Measurements from ENCODE around the gene KDM2B. TPM values are rescaled to one million over a fixed set of nuclear protein-coding genes. Genes with fewer than 3 reads are reported as not detected.
A peak's percentile ranks its signal among the peaks of the same experiment; 100 is the strongest.
"Not testable (repeated sequence)": the region's sequence is repeated elsewhere in the genome, so short reads cannot be mapped to it uniquely, and the experiment has no call there.

Gene KDM2B
- total RNA-seq, 2 experiments from 2014 or later: 66.2 to 72.7 TPM

DNA sequence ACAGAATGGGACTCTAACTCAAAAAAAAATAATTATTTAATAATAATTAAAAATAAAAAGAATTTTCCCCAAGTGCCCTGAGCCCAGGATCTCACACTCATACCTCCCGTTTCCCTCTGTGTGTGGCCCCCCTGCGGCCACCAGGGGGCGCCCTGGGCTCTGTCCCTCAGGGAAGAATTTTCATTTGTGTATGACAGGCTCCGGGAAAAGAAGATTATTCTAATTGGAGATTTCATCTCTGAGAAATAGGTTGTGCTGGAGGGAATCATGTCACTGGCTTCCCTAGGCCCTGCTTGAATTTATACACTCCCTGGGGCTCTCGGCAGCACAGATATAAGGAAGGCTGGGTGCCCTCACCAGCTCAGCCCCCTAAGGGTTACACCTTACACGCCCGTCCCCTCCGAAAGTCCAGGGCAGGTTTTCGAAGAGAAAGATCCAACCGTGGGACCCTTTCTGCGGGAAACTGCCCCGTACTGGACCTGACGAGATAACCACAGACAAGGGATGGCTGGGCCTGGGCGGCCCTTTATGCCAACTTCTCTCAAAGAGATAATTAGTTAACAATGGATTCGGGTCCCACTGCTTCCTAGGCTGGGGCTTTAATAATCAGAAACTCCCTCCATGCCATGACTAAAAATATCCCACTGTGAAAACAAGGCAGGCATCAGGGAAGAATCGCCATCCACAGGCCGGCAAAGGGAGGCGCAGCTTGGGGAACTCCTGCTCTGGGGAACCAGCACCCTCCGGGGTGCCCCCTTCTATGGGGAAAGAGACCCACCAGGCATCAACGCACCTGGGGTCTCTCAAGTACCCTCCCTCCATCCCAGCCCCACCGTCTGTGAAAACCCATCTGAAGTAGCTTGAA lies 80.7 kb downstream of the KDM2B start:
- DNase-seq: peak; percentile 73
- Mint-ChIP-seq H3K27me3 (no peaks in the 10 kb centered on the region), H3K27ac (no peak overlapping the region), H3K36me3 (ENCODE audit: low read depth) (peaks cover 2% of the 10 kb centered on the region), H3K4me1 (peaks cover 13% of the 10 kb centered on the region), H3K4me3 (no peak overlapping the region), H3K9me3 (no peaks in the 10 kb centered on the region)
- ChIA-PET CTCF (interaction anchor here (0.6 to 1.7 kb wide), 7 partner anchors 22 to 185 kb away, joined by 3 to 4 read pairs (median 3); no protein-coding TSS in a partner anchor), POLR2A (no interaction called here)

DNA sequence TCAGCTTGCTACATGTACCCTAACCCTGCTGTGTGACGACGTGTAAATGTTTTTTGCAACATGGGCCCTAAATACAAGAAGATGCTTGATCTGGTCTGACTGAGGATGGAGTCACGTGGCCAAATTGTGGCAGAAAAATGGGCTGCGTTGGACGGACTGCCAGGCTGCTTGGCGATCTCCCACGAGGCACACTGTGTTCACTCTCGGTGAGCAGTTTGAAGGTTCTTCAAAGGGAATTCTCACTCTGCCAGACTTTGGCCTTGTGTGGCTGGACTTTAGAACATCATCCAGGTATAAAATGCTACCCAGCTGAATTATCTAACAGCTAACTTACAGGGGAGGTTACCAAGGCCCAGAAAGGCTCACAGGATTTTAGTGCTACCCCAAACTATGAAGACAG lies 85.1 kb downstream of the KDM2B start:
- POLR2A ChIA-PET: no interaction called here
- H3K4me1 Mint-ChIP-seq: peaks cover 23% of the 10 kb centered on the region

DNA sequence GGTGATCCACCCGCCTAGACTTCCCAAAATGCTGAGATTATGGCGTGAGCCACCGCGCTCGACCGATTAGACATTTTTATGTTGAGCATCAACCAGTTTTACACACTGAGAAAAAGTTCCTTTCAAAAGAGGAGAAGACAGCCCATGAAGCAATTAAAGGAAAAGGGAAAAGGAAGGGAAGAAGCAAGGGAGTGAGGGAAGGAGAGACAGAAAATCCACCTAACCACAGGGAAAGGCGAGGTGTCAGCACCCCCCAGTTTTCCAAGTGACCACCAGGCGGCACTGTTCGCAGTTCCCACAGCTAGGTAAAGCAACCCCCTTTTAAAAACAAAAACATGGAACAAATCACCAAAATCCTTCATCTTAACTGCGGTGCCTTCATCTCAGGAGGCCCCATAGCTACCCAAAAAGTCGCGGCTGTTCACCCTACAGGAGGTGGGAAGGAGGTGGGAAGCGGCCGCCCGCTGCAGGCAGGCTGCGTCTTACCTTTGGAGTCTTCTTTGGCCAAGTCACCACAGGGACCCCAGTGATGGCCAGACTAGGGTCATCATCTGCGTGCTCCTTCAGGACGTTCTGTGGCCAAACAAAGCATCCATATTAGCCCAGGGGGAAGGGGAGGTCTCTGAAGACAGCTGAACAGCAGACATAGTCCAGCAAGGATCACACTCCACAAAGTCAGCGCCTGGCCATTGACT lies 86.6 kb downstream of the KDM2B start:
- ChIA-PET POLR2A (no interaction called here), CTCF (interaction anchor here (0.6 to 2.2 kb wide), 12 partner anchors 9 to 1082 kb away, joined by 3 to 11 read pairs (median 3); partner anchors contain the start of gene ORAI1)
- Mint-ChIP-seq H3K4me3 (no peak overlapping the region), H3K27me3 (no peaks in the 10 kb centered on the region), H3K4me1 (peaks cover 20% of the 10 kb centered on the region), H3K27ac (no peak overlapping the region), H3K9me3 (no peaks in the 10 kb centered on the region), H3K36me3 (ENCODE audit: low read depth) (peaks cover 16% of the 10 kb centered on the region)
- peak; percentile 61 for DNase-seq

More for the DNA sequence above, 85.1 kb downstream of the KDM2B start:
- no peaks in the 10 kb centered on the region for H3K9me3 Mint-ChIP-seq
- peaks cover 12% of the 10 kb centered on the region for H3K36me3 Mint-ChIP-seq (ENCODE audit: low read depth)
- no peaks in the 10 kb centered on the region for H3K27me3 Mint-ChIP-seq
- no peak overlapping the region for H3K4me3 Mint-ChIP-seq
- CTCF ChIA-PET: interaction anchor here (0.6 to 2.2 kb wide), 3 partner anchors 10 to 173 kb away, joined by 3 to 11 read pairs (median 3); no protein-coding TSS in a partner anchor
- DNase-seq: no peak
- peak overlapping the region; percentile 4 for H3K27ac Mint-ChIP-seq

DNA sequence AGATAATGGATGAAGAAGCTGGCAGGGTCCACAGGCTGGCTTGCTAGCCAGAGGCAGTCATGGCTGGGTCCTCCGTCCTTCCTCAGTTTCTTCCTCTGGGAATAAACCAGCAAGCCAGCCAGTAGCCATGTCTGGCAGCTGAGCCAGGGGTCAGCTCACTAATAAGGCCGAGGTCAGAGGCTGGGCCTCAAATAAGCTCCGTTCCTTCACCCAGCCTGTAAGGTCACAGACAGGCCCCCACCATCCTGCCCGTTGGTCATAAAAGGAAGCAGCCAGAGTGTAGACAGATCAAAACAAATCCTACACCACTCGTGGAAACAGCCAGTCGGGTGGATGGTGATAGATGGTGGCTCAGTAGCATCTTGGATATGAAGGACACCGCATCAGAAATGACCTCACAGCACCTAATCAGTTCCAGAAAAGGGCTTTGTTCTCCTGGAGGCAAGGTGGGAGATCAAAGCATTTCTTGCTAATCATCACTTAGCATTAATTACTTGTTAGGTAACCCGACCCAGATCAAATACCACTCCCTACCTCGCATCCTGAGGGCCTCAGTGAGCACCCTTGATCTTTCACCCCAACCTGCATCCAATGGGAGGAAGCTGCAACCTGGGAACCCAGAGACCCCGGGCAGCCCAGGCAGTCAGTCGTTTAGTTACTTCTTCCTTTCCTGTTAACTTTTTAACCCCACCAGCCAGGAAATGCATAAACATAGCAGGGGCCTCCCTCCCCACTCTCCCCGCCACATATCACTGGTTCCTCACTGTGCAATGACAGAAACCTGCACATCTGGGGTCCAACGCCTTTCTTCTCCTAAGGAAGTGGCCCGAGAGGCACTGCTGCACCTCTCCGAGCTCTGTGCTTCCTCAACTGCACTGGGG lies 90.2 kb downstream of the KDM2B start:
- Mint-ChIP-seq H3K36me3 (ENCODE audit: low read depth) (peaks cover 14% of the 10 kb centered on the region), H3K27ac (no peak overlapping the region), H3K4me3 (no peak overlapping the region), H3K9me3 (no peaks in the 10 kb centered on the region), H3K4me1 (peaks cover 11% of the 10 kb centered on the region), H3K27me3 (no peaks in the 10 kb centered on the region)
- CTCF ChIA-PET: interaction anchor here (0.6 to 2.4 kb wide), 4 partner anchors 12 to 64 kb away, joined by 3 to 10 read pairs (median 4); no protein-coding TSS in a partner anchor
- POLR2A ChIA-PET: no interaction called here
- no peak for DNase-seq

DNA sequence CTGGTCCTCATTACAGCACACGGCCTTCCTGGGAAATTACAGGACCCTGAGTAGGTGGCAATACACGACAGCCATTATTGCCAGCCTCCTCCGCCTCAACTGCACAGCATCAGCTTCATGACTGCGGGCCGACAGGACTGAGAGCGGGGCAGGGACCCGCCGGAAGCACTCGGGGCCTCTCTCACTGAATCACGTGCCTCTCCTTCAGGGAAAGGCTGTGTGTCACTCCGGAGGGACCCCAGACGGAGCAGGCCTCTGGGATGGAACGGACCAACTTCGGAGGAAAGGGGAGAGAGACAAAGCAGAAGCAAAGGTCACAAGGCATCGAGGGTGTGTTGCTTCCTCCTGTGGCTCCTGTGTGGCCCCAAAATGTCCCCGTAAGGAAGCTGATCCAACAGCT lies 90.9 kb downstream of the KDM2B start:
- no peak for DNase-seq
- CTCF ChIA-PET: interaction anchor here (1.7 to 2.4 kb wide), 2 partner anchors 13 to 17 kb away, joined by 4 to 10 read pairs; no protein-coding TSS in a partner anchor
- H3K9me3 Mint-ChIP-seq: no peaks in the 10 kb centered on the region
- no peaks in the 10 kb centered on the region for H3K27me3 Mint-ChIP-seq
- H3K4me1 Mint-ChIP-seq: peaks cover 11% of the 10 kb centered on the region
- no peak overlapping the region for H3K4me3 Mint-ChIP-seq
- no peak overlapping the region for H3K27ac Mint-ChIP-seq
- H3K36me3 Mint-ChIP-seq (ENCODE audit: low read depth): peaks cover 14% of the 10 kb centered on the region
- POLR2A ChIA-PET: interaction anchor here (0.5 kb wide), 1 partner anchor 89 kb away, joined by 3 read pairs; no protein-coding TSS in a partner anchor

DNA sequence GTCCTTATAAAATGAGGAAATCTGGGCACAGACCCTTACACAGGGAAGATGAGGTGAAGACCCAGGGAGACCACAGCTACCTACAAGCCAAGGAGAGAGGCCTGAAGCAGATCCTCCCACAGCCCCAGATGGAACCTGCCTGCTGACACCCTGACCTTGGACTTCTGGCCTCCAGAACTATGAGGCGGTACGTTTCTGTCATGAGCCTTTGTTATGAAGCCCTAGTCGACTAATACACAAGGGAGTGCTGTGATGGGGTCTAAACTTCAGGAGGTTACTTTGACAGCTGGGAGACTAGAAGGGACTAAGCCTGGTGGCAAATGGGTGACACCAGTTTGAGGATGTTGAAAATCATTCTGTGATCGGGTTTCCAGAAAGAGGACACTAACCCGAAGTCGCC lies 95.9 kb downstream of the KDM2B start:
- no peaks in the 10 kb centered on the region for H3K27me3 Mint-ChIP-seq
- H3K4me3 Mint-ChIP-seq: no peak overlapping the region
- no peaks in the 10 kb centered on the region for H3K9me3 Mint-ChIP-seq
- ChIA-PET POLR2A (no interaction called here), CTCF (interaction anchor here (0.6 kb wide), 1 partner anchor 41 kb away, joined by 4 read pairs; no protein-coding TSS in a partner anchor)
- H3K36me3 Mint-ChIP-seq (ENCODE audit: low read depth): no peaks in the 10 kb centered on the region
- DNase-seq: no peak
- no peaks in the 10 kb centered on the region for H3K4me1 Mint-ChIP-seq
- no peak overlapping the region for H3K27ac Mint-ChIP-seq

DNA sequence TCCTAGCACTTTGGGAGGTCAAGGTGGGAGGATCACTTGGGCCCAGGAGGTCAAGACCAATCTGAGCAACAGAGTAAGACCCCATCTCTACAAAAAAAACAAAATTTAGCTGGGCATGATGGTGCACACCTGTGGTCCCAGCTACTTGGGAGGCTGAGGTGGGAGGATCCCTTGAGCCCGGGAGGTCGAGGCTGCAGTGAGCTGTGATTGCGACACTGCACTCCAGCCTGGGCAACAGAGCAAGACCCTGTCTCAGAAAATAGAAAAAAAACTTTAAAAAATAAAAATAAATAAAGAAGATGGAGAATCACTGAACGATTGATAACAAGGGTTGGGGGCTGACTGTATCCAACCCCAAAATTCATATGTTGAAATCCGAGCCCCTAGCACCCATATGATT lies 96.3 kb downstream of the KDM2B start:
- H3K27ac Mint-ChIP-seq; H3K9me3 Mint-ChIP-seq; H3K27me3 Mint-ChIP-seq; H3K36me3 Mint-ChIP-seq (ENCODE audit: low read depth); DNase-seq; POLR2A ChIA-PET; H3K4me3 Mint-ChIP-seq; H3K4me1 Mint-ChIP-seq: not testable (repeated sequence)
- CTCF ChIA-PET: interaction anchor here (0.6 kb wide), 1 partner anchor 42 kb away, joined by 4 read pairs; no protein-coding TSS in a partner anchor

DNA sequence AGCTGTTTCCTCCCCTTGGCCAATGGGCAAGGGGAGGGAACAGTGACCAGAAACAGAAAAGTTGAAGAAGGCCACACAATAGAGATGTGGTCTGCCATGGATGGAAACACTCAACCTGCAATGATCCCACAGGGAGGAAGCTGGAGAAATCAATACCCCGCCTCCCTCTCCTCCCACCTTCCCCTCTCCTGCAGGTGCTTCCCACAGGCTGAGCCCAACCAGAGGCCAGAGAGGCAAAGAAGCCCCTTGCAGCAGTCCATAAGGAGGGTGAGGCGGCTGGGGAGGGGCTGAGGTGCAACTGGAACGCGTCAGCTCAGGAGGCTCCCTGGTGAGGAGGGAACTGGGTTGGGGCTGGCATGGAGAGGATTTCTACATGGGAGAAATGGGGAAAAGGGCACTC lies 96.9 kb downstream of the KDM2B start:
- Mint-ChIP-seq H3K4me3 (no peak overlapping the region), H3K36me3 (ENCODE audit: low read depth) (no peaks in the 10 kb centered on the region), H3K9me3 (no peaks in the 10 kb centered on the region), H3K27me3 (no peaks in the 10 kb centered on the region), H3K27ac (no peak overlapping the region), H3K4me1 (peaks cover under 1% of the 10 kb centered on the region)
- POLR2A ChIA-PET: no interaction called here
- DNase-seq: no peak
- CTCF ChIA-PET: no interaction called here

DNA sequence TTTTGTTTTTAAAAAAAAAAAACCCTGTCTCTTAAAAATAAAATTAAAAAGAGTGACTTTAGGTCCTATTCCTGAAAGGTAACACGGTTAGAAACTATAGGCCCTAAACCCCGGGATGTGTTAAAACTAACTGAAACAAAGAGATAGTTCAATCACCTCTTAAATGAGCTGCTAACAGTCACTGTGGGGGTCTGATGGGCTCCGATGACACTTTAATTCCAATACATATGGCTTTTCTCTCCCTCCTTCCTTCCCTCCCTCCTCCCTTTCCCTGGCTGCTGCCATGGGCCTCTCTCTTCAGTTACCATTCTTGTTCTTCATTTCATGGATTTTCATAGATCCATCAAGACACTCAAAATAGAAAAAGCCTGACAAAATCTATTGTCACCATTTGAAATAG lies 104.3 kb downstream of the KDM2B start:
- no peak for DNase-seq
- Mint-ChIP-seq H3K4me1 (peaks cover 2% of the 10 kb centered on the region), H3K4me3 (no peak overlapping the region), H3K36me3 (ENCODE audit: low read depth) (no peaks in the 10 kb centered on the region), H3K27ac (no peak overlapping the region), H3K27me3 (no peaks in the 10 kb centered on the region), H3K9me3 (no peaks in the 10 kb centered on the region)
- ChIA-PET POLR2A (no interaction called here), CTCF (interaction anchor here (0.6 to 1.3 kb wide), 6 partner anchors 16 to 619 kb away, joined by 3 to 5 read pairs (median 3); no protein-coding TSS in a partner anchor)

DNA sequence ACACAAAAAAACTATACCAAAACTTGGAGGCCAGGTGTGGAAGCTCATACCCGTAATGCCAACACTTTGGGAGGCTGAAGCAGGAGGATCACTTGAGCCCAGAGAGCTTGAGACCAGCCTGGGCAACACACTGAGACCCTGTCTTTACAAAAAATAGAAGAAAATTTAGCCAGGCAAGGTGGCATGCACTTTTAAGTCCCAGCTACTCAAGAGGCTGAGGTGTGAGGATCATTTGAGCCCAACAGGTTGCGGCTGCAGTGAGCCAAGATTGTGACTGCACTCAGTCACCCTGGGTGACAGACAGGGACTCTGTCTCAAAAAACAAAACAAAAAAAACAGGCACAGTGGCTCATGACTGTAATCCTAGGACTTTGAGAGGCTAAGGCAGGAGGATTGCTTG lies 105.5 kb downstream of the KDM2B start:
- H3K27ac Mint-ChIP-seq: no peak overlapping the region
- no peak for DNase-seq
- H3K27me3 Mint-ChIP-seq: no peaks in the 10 kb centered on the region
- H3K9me3 Mint-ChIP-seq: no peaks in the 10 kb centered on the region
- H3K36me3 Mint-ChIP-seq (ENCODE audit: low read depth): no peaks in the 10 kb centered on the region
- ChIA-PET POLR2A (no interaction called here), CTCF (interaction anchor here (1.0 to 1.5 kb wide), 2 partner anchors 16 to 319 kb away, joined by 3 read pairs; no protein-coding TSS in a partner anchor)
- peaks cover 2% of the 10 kb centered on the region for H3K4me1 Mint-ChIP-seq
- no peak overlapping the region for H3K4me3 Mint-ChIP-seq

DNA sequence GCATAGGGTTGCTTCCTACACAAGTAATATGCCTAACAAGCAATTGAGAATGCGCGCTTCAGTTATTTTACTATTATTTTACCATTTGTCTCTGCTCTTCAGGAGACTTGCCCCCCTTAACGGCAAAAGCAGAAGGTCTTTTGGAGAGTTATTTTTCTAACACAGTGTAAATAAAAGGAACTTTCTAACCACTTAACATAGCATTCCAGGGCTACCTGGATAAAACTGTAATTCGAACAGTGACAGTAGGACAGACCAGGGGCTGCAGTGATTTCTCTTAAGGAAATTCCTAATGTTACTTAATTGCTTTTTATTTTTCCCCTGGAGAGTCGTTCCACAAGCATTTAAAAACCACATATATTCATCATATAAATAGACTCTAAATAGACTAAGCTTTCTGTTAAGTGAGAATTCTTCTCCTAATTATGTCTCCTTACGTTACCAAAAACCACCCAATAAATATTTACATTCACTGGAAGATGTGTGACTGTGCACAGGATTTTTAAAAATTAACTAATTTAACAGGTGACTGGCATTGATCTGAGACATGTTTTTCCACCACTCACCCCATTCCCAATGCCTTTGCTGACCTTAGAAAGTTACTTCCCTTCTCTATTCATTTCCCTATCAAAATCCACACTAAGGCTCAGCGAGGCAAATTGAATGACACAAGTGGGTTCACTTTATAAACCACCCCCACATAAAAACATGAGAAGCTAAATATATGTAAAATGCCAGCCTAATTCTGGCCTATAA lies 108.5 kb downstream of the KDM2B start:
- CTCF ChIA-PET: no interaction called here
- Mint-ChIP-seq H3K4me1 (peaks cover 9% of the 10 kb centered on the region), H3K36me3 (ENCODE audit: low read depth) (no peaks in the 10 kb centered on the region), H3K9me3 (no peaks in the 10 kb centered on the region), H3K4me3 (no peak overlapping the region), H3K27ac (no peak overlapping the region), H3K27me3 (no peaks in the 10 kb centered on the region)
- DNase-seq: no peak
- POLR2A ChIA-PET: no interaction called here

DNA sequence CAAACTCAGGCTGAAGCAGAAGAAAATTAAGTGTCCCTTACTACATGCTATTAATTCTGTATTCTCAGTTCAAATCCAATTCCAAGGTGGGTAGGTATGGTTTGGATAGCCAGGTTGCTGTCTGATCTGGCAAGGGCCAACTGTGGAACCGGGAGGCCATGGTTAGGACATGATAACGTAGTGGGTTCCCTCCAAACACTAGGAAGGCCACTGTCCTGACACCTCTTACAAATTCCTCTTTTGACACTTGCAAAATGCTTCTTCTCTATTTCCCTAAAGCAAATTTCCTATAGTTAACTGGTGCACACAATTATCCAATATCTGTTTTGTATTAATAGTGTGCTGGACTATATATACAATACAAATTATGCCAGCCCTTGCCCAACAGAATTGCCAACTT lies 110.1 kb downstream of the KDM2B start:
- H3K27ac Mint-ChIP-seq: peak overlapping the region; percentile 55
- H3K9me3 Mint-ChIP-seq: no peaks in the 10 kb centered on the region
- no peak overlapping the region for H3K4me3 Mint-ChIP-seq
- no peaks in the 10 kb centered on the region for H3K27me3 Mint-ChIP-seq
- no peak for DNase-seq
- POLR2A ChIA-PET: no interaction called here
- CTCF ChIA-PET: no interaction called here
- H3K36me3 Mint-ChIP-seq (ENCODE audit: low read depth): no peaks in the 10 kb centered on the region
- H3K4me1 Mint-ChIP-seq: peaks cover 14% of the 10 kb centered on the region
